HepG2 (cell line): ENCODE measurements around the gene LDLRAD4. TPM values are rescaled to one million over a fixed set of nuclear protein-coding genes. Genes with fewer than 3 reads are reported as not detected.

Source experiments
- BRD4 ChIP-seq: sonication (generic); formaldehyde crosslinking; IDR thresholded peaks from 2 replicates; pipeline ENCODE4 v1.4.0; 2020; ENCODE audit warnings: missing genetic modification reagents
- HOXA3 ChIP-seq: sonication (generic); formaldehyde crosslinking; IDR thresholded peaks from 2 replicates; pipeline ENCODE4 v1.5.0; 2020; ENCODE audit warnings: missing genetic modification reagents
- MATR3 ChIP-seq: sonication (generic); formaldehyde crosslinking; IDR thresholded peaks from 2 replicates; pipeline ENCODE4 v1.4.0; 2020; ENCODE audit warnings: missing genetic modification reagents
- MXI1 ChIP-seq: IDR thresholded peaks from 3 replicates; pipeline ENCODE4 v1.6.1; 2012; ENCODE audit warnings: low read depth, low read length, inconsistent platforms, borderline replicate concordance
- TCF7 ChIP-seq: sonication (generic); IDR thresholded peaks from 2 replicates; pipeline ENCODE4 v1.6.1; 2016; ENCODE audit warnings: antibody characterized with exemption, low read depth
- YEATS2 ChIP-seq: sonication (generic); formaldehyde crosslinking; IDR thresholded peaks from 2 replicates; pipeline ENCODE4 v1.4.0; 2020; ENCODE audit warnings: missing genetic modification reagents, borderline replicate concordance
- ZBTB1 ChIP-seq: sonication (generic); formaldehyde crosslinking; IDR thresholded peaks from 2 replicates; pipeline ENCODE4 v1.4.0; 2020; ENCODE audit warnings: missing genetic modification reagents, borderline replicate concordance
- ZNF496 ChIP-seq: sonication (generic); formaldehyde crosslinking; IDR thresholded peaks from 2 replicates; pipeline ENCODE4 v1.8.1; 2023; ENCODE audit warnings: mild to moderate bottlenecking, moderate library complexity, missing genetic modification reagents; ENCODE audit not compliant: insufficient replicate concordance
- ZNF614 ChIP-seq: IDR thresholded peaks from 2 replicates; pipeline ENCODE4 v1.6.1; 2018; ENCODE audit warnings: missing biosample characterization, missing genetic modification reagents, inconsistent platforms, borderline replicate concordance
- ZNF670 ChIP-seq: sonication (generic); formaldehyde crosslinking; IDR thresholded peaks from 2 replicates; pipeline ENCODE4 v1.8.0; 2022; ENCODE audit warnings: mild to moderate bottlenecking, missing genetic modification reagents, borderline replicate concordance
- polyA plus RNA-seq, 8 experiments: library from polyadenylated mRNA; depleted of rRNA in 3 of 8; stranded (reverse) in 7 of 8; unstranded in 1 of 8; fragments of >200 nt; fragmentation: Illumina TruSeq in 4 of 8; extraction: Trizol in 4 of 8; gene quantifications; 2 replicates each; pipeline versions ENCODE4 v1.2.1 to v1.2.3, GENCODE V29; 2011 to 2016; ENCODE audit warnings: low read depth in 4 of 8, missing spikeins in 1 of 8, mixed read lengths in 1 of 8; ENCODE audit not compliant: insufficient read depth in 1 of 8
- total RNA-seq, 5 experiments: library from RNA; depleted of rRNA; stranded (reverse); fragments of >200 nt; fragmentation: Illumina TruSeq; extraction: Trizol; gene quantifications; 2 replicates each; pipeline ENCODE4 v1.2.3, GENCODE V29; 2016; ENCODE audit warnings: low read depth in 1 of 5
- TF ChIP-seq, protein P1 (sequence below): sonication (generic); formaldehyde crosslinking; IDR thresholded peaks from 2 replicates; pipeline ENCODE4 v1.4.0; 2020; ENCODE audit warnings: missing genetic modification reagents
- TF ChIP-seq, protein P2 (sequence below): sonication (generic); formaldehyde crosslinking; IDR thresholded peaks from 2 replicates; pipeline ENCODE4 v1.4.0; 2020; ENCODE audit warnings: mild to moderate bottlenecking, missing genetic modification reagents
- TF ChIP-seq, protein P3 (sequence below), 2 experiments: sonication (generic) in 1 of 2; formaldehyde crosslinking in 1 of 2; IDR thresholded peaks; 2 replicates each; pipeline versions ENCODE4 v1.4.0 to v1.6.1; 2016 to 2020; ENCODE audit warnings: borderline replicate concordance in 1 of 2, low read depth in 1 of 2, mild to moderate bottlenecking in 1 of 2, missing genetic modification reagents in 1 of 2
- TF ChIP-seq, protein P4 (sequence below): sonication (generic); formaldehyde crosslinking; IDR thresholded peaks from 2 replicates; pipeline ENCODE4 v1.4.0; 2020; ENCODE audit warnings: missing genetic modification reagents, borderline replicate concordance

Gene LDLRAD4
- total and polyA plus RNA-seq, 2 of the 13 experiments (the other 11 are each of a cell fraction or from before 2014, with no cell fraction given) = 13.6 to 20.9 TPM

DNA sequence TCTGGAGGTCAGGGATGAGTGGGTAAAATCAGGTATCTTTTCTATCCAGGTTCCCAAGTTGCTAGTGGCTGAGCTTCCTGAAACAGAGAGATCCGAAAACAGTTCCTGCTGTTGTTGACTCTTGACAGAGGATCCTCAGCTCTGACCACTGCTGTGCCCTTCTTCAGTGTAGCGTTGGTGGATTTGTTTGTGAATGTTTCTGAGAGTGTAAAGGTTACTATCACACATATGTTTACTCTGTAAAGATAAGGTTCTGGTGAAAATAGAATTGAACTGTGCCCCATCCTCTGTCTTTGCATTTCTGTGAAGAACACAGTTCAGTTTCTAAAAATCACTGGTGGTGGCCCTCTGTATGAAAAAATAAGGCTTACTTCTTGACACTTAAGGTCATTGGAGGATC is 119.8 kb downstream of the LDLRAD4 start (continued):
- TF ChIP-seq, protein P1, sequence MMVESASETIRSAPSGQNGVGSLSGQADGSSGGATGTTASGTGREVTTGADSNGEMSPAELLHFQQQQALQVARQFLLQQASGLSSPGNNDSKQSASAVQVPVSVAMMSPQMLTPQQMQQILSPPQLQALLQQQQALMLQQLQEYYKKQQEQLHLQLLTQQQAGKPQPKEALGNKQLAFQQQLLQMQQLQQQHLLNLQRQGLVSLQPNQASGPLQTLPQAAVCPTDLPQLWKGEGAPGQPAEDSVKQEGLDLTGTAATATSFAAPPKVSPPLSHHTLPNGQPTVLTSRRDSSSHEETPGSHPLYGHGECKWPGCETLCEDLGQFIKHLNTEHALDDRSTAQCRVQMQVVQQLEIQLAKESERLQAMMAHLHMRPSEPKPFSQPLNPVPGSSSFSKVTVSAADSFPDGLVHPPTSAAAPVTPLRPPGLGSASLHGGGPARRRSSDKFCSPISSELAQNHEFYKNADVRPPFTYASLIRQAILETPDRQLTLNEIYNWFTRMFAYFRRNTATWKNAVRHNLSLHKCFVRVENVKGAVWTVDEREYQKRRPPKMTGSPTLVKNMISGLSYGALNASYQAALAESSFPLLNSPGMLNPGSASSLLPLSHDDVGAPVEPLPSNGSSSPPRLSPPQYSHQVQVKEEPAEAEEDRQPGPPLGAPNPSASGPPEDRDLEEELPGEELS (CRISPR knock-in tag) = peak; percentile 90
- TF ChIP-seq ZNF496 (CRISPR knock-in tag) (no peak), ZBTB1 (CRISPR knock-in tag) (no peak), YEATS2 (CRISPR knock-in tag) (no peak), TCF7 (no peak), ZNF670 (no peak), MXI1 (no peak), BRD4 (no peak), MATR3 (CRISPR knock-in tag) (no peak), ZNF614 (CRISPR knock-in tag) (0 out of 2 replicates have a peak, but pooled peaks have one; percentile 32), HOXA3 (CRISPR knock-in tag) (peak; percentile 54; the same call in 1 of the 2 replicates)
- TF ChIP-seq, protein P2, sequence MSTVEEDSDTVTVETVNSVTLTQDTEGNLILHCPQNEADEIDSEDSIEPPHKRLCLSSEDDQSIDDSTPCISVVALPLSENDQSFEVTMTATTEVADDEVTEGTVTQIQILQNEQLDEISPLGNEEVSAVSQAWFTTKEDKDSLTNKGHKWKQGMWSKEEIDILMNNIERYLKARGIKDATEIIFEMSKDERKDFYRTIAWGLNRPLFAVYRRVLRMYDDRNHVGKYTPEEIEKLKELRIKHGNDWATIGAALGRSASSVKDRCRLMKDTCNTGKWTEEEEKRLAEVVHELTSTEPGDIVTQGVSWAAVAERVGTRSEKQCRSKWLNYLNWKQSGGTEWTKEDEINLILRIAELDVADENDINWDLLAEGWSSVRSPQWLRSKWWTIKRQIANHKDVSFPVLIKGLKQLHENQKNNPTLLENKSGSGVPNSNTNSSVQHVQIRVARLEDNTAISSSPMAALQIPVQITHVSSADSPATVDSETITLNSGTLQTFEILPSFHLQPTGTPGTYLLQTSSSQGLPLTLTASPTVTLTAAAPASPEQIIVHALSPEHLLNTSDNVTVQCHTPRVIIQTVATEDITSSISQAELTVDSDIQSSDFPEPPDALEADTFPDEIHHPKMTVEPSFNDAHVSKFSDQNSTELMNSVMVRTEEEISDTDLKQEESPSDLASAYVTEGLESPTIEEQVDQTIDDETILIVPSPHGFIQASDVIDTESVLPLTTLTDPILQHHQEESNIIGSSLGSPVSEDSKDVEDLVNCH (CRISPR knock-in tag) = no peak
- TF ChIP-seq, protein P3, sequence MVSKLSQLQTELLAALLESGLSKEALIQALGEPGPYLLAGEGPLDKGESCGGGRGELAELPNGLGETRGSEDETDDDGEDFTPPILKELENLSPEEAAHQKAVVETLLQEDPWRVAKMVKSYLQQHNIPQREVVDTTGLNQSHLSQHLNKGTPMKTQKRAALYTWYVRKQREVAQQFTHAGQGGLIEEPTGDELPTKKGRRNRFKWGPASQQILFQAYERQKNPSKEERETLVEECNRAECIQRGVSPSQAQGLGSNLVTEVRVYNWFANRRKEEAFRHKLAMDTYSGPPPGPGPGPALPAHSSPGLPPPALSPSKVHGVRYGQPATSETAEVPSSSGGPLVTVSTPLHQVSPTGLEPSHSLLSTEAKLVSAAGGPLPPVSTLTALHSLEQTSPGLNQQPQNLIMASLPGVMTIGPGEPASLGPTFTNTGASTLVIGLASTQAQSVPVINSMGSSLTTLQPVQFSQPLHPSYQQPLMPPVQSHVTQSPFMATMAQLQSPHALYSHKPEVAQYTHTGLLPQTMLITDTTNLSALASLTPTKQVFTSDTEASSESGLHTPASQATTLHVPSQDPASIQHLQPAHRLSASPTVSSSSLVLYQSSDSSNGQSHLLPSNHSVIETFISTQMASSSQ (IDR thresholded peaks at IDR 0.05; ENCODE audit: low read depth) = no peak
- TF ChIP-seq, protein P3 (CRISPR knock-in tag; IDR thresholded peaks at IDR 0.05; ENCODE audit: borderline replicate concordance) = no peak
- TF ChIP-seq, protein P4, sequence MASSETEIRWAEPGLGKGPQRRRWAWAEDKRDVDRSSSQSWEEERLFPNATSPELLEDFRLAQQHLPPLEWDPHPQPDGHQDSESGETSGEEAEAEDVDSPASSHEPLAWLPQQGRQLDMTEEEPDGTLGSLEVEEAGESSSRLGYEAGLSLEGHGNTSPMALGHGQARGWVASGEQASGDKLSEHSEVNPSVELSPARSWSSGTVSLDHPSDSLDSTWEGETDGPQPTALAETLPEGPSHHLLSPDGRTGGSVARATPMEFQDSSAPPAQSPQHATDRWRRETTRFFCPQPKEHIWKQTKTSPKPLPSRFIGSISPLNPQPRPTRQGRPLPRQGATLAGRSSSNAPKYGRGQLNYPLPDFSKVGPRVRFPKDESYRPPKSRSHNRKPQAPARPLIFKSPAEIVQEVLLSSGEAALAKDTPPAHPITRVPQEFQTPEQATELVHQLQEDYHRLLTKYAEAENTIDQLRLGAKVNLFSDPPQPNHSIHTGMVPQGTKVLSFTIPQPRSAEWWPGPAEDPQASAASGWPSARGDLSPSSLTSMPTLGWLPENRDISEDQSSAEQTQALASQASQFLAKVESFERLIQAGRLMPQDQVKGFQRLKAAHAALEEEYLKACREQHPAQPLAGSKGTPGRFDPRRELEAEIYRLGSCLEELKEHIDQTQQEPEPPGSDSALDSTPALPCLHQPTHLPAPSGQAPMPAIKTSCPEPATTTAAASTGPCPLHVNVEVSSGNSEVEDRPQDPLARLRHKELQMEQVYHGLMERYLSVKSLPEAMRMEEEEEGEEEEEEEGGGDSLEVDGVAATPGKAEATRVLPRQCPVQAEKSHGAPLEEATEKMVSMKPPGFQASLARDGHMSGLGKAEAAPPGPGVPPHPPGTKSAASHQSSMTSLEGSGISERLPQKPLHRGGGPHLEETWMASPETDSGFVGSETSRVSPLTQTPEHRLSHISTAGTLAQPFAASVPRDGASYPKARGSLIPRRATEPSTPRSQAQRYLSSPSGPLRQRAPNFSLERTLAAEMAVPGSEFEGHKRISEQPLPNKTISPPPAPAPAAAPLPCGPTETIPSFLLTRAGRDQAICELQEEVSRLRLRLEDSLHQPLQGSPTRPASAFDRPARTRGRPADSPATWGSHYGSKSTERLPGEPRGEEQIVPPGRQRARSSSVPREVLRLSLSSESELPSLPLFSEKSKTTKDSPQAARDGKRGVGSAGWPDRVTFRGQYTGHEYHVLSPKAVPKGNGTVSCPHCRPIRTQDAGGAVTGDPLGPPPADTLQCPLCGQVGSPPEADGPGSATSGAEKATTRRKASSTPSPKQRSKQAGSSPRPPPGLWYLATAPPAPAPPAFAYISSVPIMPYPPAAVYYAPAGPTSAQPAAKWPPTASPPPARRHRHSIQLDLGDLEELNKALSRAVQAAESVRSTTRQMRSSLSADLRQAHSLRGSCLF = no peak
